ENCODE measurements around the gene MS4A8.

Gene MS4A8

DNA sequence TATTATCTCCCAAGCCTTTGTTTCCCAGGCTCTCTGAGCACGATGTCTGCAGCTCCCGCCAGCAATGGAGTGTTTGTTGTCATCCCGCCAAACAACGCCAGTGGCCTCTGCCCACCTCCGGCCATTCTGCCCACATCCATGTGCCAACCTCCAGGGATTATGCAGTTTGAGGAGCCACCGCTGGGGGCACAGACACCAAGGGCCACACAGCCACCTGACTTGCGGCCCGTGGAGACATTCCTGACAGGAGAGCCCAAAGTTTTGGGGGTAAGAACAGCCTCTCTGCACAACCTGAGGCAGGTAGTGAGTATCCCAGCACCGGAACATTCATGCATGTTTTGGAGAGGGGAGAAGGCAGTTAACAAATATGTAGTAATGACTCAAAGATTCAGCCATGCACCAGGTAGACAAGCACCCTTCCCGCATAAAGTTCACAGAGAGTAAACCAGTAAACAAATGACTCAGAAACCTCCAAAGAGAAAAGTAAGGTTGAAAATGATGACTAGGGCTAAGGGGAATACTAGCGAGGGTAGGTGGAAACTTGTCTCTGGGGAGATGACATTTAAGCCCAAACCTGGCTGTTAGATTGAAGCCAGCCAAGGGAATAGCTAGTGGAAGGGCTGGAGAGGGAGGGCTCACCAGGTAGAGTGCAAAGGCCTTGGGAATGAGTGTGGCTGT is 64.4 kb downstream of the MS4A8 start:
- DNase-seq (ENCODE audit: low read depth), result no peak

DNA sequence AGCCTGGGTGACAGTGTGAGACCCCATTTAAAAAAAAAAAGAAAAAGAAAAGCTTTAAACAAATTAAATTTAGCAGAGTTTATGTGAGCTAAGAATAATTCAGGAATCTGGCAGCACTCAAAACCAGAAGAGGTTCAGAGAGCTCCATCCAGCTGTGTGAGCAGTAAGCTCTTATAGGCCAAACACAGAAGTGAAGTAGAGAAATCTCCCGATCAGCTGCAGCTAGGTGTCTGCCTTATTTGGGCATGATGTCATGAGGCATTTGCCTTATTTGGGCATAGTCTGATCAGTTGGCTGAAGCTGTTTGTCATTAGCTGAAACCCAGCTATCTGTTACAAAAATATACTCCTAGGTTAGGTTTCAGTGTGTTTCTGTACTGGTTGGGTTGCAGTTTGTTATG is 65.5 kb downstream of the MS4A8 start:
- DNase-seq (ENCODE audit: low read depth), result no peak

DNA sequence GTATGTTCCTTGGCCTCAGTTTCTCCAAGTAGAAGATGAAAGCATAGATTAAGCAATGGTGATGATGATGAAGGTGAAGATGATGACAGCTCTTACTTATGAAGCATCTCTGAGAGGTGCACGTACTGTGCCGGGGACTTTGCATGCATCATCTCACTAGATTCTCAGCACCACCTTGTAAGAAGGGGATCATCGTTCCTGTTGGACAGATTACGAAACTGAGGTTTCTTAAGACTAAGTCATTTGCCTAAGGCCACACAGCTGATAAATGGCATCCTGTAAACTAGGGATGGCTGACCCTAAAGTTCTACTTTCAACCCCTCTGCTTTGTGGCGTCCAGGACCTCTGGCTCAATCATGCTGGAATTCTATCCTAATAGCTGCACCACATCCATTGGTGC is 65.9 kb downstream of the MS4A8 start:
- no peak for DNase-seq (ENCODE audit: low read depth)
